Activated CD8-positive, alpha-beta T cell treated with anti-CD3 and anti-CD28 coated beads for 36 hours (primary cell): Measurements from ENCODE around the gene ATP13A3. TPM values are rescaled to one million over a fixed set of nuclear protein-coding genes. Genes with fewer than 3 reads are reported as not detected.
A peak's percentile ranks its signal among the peaks of the same experiment; 100 is the strongest.

Experiments used
- ATAC-seq: fragments of 200-7000 bp; cut with Tn5 transposase; one replicate; pipeline ENCODE4 v1.10.0; 2021; ENCODE audit warnings: mild to moderate bottlenecking, moderate library complexity
- CTCF ChIA-PET: fragments of 350-600 bp; sonication (Branson Sonifier 250); formaldehyde crosslinking; loops from one replicate; lab custom pipeline; 2021; ENCODE audit warnings: antibody characterized with exemption; lab: Charles Lee
- POLR2A ChIA-PET: fragments of 350-600 bp; sonication (Branson Sonifier 250); formaldehyde crosslinking; loops from one replicate; lab custom pipeline; 2021; ENCODE audit warnings: antibody characterized with exemption; lab: Charles Lee
- DNase-seq: peaks from one replicate; pipeline ENCODE4 v3.0.0-alpha.2; 2020
- H3K27ac Mint-ChIP-seq: one replicate; pipeline ENCODE4 v1.8.0; 2021; ENCODE audit warnings: mild to moderate bottlenecking, mixed read lengths
- H3K27me3 Mint-ChIP-seq: one replicate; pipeline ENCODE4 v1.8.0; 2021; ENCODE audit warnings: mixed read lengths
- H3K36me3 Mint-ChIP-seq: one replicate; pipeline ENCODE4 v1.8.0; 2021; ENCODE audit warnings: low read depth, mixed read lengths
- H3K4me1 Mint-ChIP-seq: one replicate; pipeline ENCODE4 v1.8.0; 2021; ENCODE audit warnings: low read depth, mixed read lengths
- H3K4me3 Mint-ChIP-seq: one replicate; pipeline ENCODE4 v1.8.0; 2021; ENCODE audit warnings: mild to moderate bottlenecking, moderate library complexity, mixed read lengths
- H3K9me3 Mint-ChIP-seq: one replicate; pipeline ENCODE4 v1.8.0; 2021; ENCODE audit warnings: mixed read lengths
- CTCF ChIP-seq: fragments of 200-600 bp; IDR thresholded peaks from one replicate; pipeline ENCODE4 v1.8.0; 2022; ENCODE audit warnings: antibody characterized with exemption, mild to moderate bottlenecking
- intact Hi-C: fragments of 100-400 bp; cut with micrococcal nuclease; formaldehyde crosslinking; loops from one replicate; pipeline ENCODE4 v1.10.0; 2022
- total RNA-seq, 2 experiments: library from RNA; stranded (reverse); gene quantifications; one replicate each; pipeline ENCODE4 v1.2.3, GENCODE V29; 2021

The ATP13A3 gene
- total RNA-seq, 2 experiments from 2014 or later, result 101 to 110 TPM

GRCh38 chr3:194397757-194398312 lies 89.0 kb downstream of the ATP13A3 start:
- ChIA-PET POLR2A (interaction anchor here (0.9 to 3.5 kb wide), 5 partner anchors 10 to 88 kb away, joined by 3 to 21 read pairs (median 4); no protein-coding TSS in a partner anchor), CTCF (interaction anchor here (1.0 to 15.5 kb wide), 10 partner anchors 9 to 197 kb away, joined by 3 to 188 read pairs (median 5); partner anchors contain the start of gene CPN2)
- intact Hi-C loops, result no loop called here
- Mint-ChIP-seq H3K4me1 (peaks cover 55% of the 10 kb centered on the region), H3K27me3 (peaks cover 18% of the 10 kb centered on the region), H3K36me3 (no peaks in the 10 kb centered on the region), H3K27ac (peak overlapping the region; percentile 53), H3K9me3 (no peaks in the 10 kb centered on the region), H3K4me3 (peak overlapping the region; percentile 69)
- TF ChIP-seq CTCF, result no peak
- DNase-seq, result peak; percentile 61
- ATAC-seq, result peak; percentile 38

- TF ChIP-seq CTCF, result no peak
- peak overlapping the region; percentile 53 for H3K27ac Mint-ChIP-seq
- no peaks in the 10 kb centered on the region for H3K36me3 Mint-ChIP-seq
- H3K9me3 Mint-ChIP-seq, result no peaks in the 10 kb centered on the region
- H3K4me1 Mint-ChIP-seq, result peaks cover 55% of the 10 kb centered on the region
- ChIA-PET CTCF (interaction anchor here (0.6 to 15.5 kb wide), 11 partner anchors 9 to 198 kb away, joined by 3 to 188 read pairs (median 5); partner anchors contain the start of gene CPN2), POLR2A (interaction anchor here (0.6 to 3.5 kb wide), 7 partner anchors 10 to 623 kb away, joined by 3 to 21 read pairs (median 3); partner anchors contain the start of gene LSG1)
- intact Hi-C loops, result no loop called here
- peak overlapping the region; percentile 69 for H3K4me3 Mint-ChIP-seq
- H3K27me3 Mint-ChIP-seq, result peaks cover 18% of the 10 kb centered on the region
- peak; percentile 50 for ATAC-seq
- peak; percentile 62 for DNase-seq
These were observed 89.7 kb downstream of the ATP13A3 start for GRCh38 chr3:194396859-194397756.

- intact Hi-C loops, result no loop called here
- DNase-seq (no peak), ATAC-seq (no peak)
- peak overlapping the region; percentile 72 for H3K27ac Mint-ChIP-seq
- peaks cover 18% of the 10 kb centered on the region for H3K27me3 Mint-ChIP-seq
- peak overlapping the region; percentile 61 for H3K4me3 Mint-ChIP-seq
- H3K36me3 Mint-ChIP-seq, result no peaks in the 10 kb centered on the region
- peaks cover 55% of the 10 kb centered on the region for H3K4me1 Mint-ChIP-seq
- ChIA-PET POLR2A (interaction anchor here (1.4 to 3.5 kb wide), 3 partner anchors 10 to 275 kb away, joined by 3 to 21 read pairs (median 4); partner anchors contain the start of gene LSG1), CTCF (interaction anchor here (0.6 to 15.5 kb wide), 8 partner anchors 10 to 198 kb away, joined by 3 to 188 read pairs (median 5); partner anchors contain the start of gene CPN2)
- no peak for TF ChIP-seq CTCF
- H3K9me3 Mint-ChIP-seq, result no peaks in the 10 kb centered on the region
These were observed 90.3 kb downstream of the ATP13A3 start for GRCh38 chr3:194396539-194396858.

GRCh38 chr3:194395778-194396538 lies 90.8 kb downstream of the ATP13A3 start:
- ATAC-seq (peak; percentile 79), DNase-seq (peak; percentile 85)
- no peak for TF ChIP-seq CTCF
- peaks cover 55% of the 10 kb centered on the region for H3K4me1 Mint-ChIP-seq
- H3K27me3 Mint-ChIP-seq, result peaks cover 18% of the 10 kb centered on the region
- CTCF ChIA-PET, result interaction anchor here (0.6 to 15.5 kb wide), 10 partner anchors 8 to 199 kb away, joined by 3 to 188 read pairs (median 4); no protein-coding TSS in a partner anchor
- no peaks in the 10 kb centered on the region for H3K36me3 Mint-ChIP-seq
- POLR2A ChIA-PET, result interaction anchor here (0.5 to 3.5 kb wide), 4 partner anchors 10 to 276 kb away, joined by 3 to 21 read pairs (median 4); partner anchors contain the start of gene LSG1
- intact Hi-C loops, result no loop called here
- peak overlapping the region; percentile 61 for H3K4me3 Mint-ChIP-seq
- peak overlapping the region; percentile 72 for H3K27ac Mint-ChIP-seq
- peaks cover 1% of the 10 kb centered on the region for H3K9me3 Mint-ChIP-seq
